SK-N-MC (cell line): Measurements from ENCODE around the gene FGF19.

Experiments
- EZH2 ChIP-seq: fragments of 200-600 bp; sonication (generic); IDR thresholded peaks from one replicate; pipeline ENCODE4 v1.6.1; 2017; ENCODE audit warnings: antibody characterized with exemption
- POLR2AphosphoS5 ChIP-seq: IDR thresholded peaks from 2 replicates; pipeline ENCODE4 v1.6.1; 2012; ENCODE audit warnings: mild to moderate bottlenecking, low read depth, low read length, borderline replicate concordance

DNA sequence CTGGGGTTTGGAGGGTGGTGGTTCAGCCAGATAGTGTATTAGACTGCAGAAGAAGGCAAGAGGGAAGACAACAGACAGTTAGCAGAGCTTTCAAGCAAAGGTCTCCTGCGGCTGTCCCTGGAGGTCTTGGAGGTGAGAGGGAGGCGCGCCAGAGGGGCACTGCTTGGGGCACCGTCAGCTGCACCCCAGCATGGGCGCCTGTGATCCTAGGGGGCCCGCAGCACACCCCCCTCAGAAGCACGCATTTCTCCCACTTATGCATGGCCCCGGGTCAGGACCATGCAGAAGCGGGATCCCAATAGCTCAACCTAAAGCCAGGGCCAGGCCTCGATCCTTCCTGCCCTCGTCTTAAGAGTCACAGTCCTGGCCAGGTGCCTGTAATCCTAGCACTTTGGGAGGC is 44.8 kb upstream of the FGF19 start:
- TF ChIP-seq POLR2AphosphoS5 (no peak), EZH2 (no peak)
